Fibroblast of skin of right quadriceps (primary cell): ENCODE results near the gene RPN1.

Source experiments
- DNase-seq: peaks from one replicate; pipeline ENCODE4 v3.0.0-alpha.2; 2013

RPN1 gene

GRCh38 chr3:128648940-128649663 lies 1.5 kb downstream of the RPN1 start:
- DNase-seq, result no peak

GRCh38 chr3:128648402-128648801 lies 2.2 kb downstream of the RPN1 start:
- DNase-seq, result no peak

GRCh38 chr3:128647307-128647706 lies 3.3 kb downstream of the RPN1 start:
- no peak for DNase-seq

GRCh38 chr3:128634075-128634611 lies 16.5 kb downstream of the RPN1 start:
- no peak for DNase-seq

- no peak for DNase-seq
Observed at GRCh38 chr3:128632301-128632700, 18.3 kb downstream of the RPN1 start.

GRCh38 chr3:128629936-128630335 lies 20.7 kb downstream of the RPN1 start:
- no peak for DNase-seq

GRCh38 chr3:128625409-128625945 lies 25.1 kb downstream of the RPN1 start:
- DNase-seq, result no peak

GRCh38 chr3:128624526-128625138 lies 26.0 kb downstream of the RPN1 start:
- no peak for DNase-seq

- peak; percentile 28 for DNase-seq
Observed at GRCh38 chr3:128623762-128624176, 26.8 kb downstream of the RPN1 start.

- no peak for DNase-seq
Observed at GRCh38 chr3:128621931-128622330, 28.7 kb downstream of the RPN1 start.

GRCh38 chr3:128621234-128621633 lies 29.4 kb downstream of the RPN1 start:
- no peak for DNase-seq

- no peak for DNase-seq
Observed at GRCh38 chr3:128620268-128620691, 30.3 kb downstream of the RPN1 start.

GRCh38 chr3:128619146-128619890 lies 31.3 kb downstream of the RPN1 start:
- DNase-seq, result peak; percentile 79

- no peak for DNase-seq
Observed at GRCh38 chr3:128618398-128618726, 32.3 kb downstream of the RPN1 start.

GRCh38 chr3:128617557-128618397 lies 32.8 kb downstream of the RPN1 start:
- peak; percentile 94 for DNase-seq

GRCh38 chr3:128617270-128617556 lies 33.4 kb downstream of the RPN1 start:
- DNase-seq, result no peak

- DNase-seq, result no peak
Observed at GRCh38 chr3:128616516-128617269, 33.9 kb downstream of the RPN1 start.

GRCh38 chr3:128614076-128614475 lies 36.5 kb downstream of the RPN1 start:
- DNase-seq, result no peak

- no peak for DNase-seq
Observed at GRCh38 chr3:128613083-128613829, 37.4 kb downstream of the RPN1 start.

GRCh38 chr3:128610451-128611070 lies 40.1 kb downstream of the RPN1 start:
- DNase-seq, result no peak

- DNase-seq, result no peak
Observed at GRCh38 chr3:128609294-128609693, 41.3 kb downstream of the RPN1 start.
